Measurements from ENCODE around the gene NCAPG.

GRCh38 chr4:17816142-17816541 lies 5.4 kb downstream of the NCAPG start:
- no peak for TF ChIP-seq CTCF (IDR thresholded peaks at IDR 0.05; ENCODE audit: low read depth, low read length, missing input control)
- no peak for TF ChIP-seq HNF4A (conservative IDR thresholded peaks at IDR 0.05)
- no peak for TF ChIP-seq RAD21 (IDR thresholded peaks at IDR 0.05)

Measured in liver (tissue), 3 donors.